ENCODE data around the gene REPS2.

- TF ChIP-seq TARDBP (IDR thresholded peaks at IDR 0.05) (no peak), ELK1 (CRISPR knock-in tag; IDR thresholded peaks at IDR 0.05) (no peak), YY1 (IDR thresholded peaks at IDR 0.05; ENCODE audit: borderline replicate concordance in 1 of 3, control insufficient read depth in 1 of 3, extremely low read depth in 1 of 3, insufficient read depth in 3 of 3, insufficient read length in 1 of 3, insufficient replicate concordance in 2 of 3, low read depth in 1 of 3, low read length in 2 of 3) (no peak), CEBPB (tag; IDR thresholded peaks at IDR 0.05) (no peak), POLR2A (conservative IDR thresholded peaks at IDR 0.05) (no peak), MTF1 (CRISPR knock-in tag; IDR thresholded peaks at IDR 0.05; ENCODE audit: borderline replicate concordance) (no peak), ZNF77 (CRISPR knock-in tag; IDR thresholded peaks at IDR 0.05) (no peak), RBFOX2 (IDR thresholded peaks at IDR 0.05; ENCODE audit: low read depth, low read length) (no peak)
- TF ChIP-seq, protein P1, sequence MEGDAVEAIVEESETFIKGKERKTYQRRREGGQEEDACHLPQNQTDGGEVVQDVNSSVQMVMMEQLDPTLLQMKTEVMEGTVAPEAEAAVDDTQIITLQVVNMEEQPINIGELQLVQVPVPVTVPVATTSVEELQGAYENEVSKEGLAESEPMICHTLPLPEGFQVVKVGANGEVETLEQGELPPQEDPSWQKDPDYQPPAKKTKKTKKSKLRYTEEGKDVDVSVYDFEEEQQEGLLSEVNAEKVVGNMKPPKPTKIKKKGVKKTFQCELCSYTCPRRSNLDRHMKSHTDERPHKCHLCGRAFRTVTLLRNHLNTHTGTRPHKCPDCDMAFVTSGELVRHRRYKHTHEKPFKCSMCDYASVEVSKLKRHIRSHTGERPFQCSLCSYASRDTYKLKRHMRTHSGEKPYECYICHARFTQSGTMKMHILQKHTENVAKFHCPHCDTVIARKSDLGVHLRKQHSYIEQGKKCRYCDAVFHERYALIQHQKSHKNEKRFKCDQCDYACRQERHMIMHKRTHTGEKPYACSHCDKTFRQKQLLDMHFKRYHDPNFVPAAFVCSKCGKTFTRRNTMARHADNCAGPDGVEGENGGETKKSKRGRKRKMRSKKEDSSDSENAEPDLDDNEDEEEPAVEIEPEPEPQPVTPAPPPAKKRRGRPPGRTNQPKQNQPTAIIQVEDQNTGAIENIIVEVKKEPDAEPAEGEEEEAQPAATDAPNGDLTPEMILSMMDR (IDR thresholded peaks at IDR 0.05 in 2 of 3, conservative IDR thresholded peaks at IDR 0.05 in 1 of 3; ENCODE audit: insufficient read depth in 2 of 3, low read depth in 1 of 3, low read length in 3 of 3), result no peak
Measured at GRCh38 chrX:16992445-16992844, 46.0 kb downstream of the REPS2 start.
